SK-N-SH (cell line): ENCODE results near the gene TOMM40. TPM values are rescaled to one million over a fixed set of nuclear protein-coding genes. Genes with fewer than 3 reads are reported as not detected.

Experiments used
- CTCF ChIA-PET: fragments of 300-600, 350-600 bp; formaldehyde crosslinking; extraction: SDS; loops from one replicate; lab custom pipeline; 2021; lab: Yijun Ruan, JAX
- POLR2A ChIA-PET: fragments of 350-600 bp; sonication (Branson Sonifier 250); formaldehyde crosslinking; extraction: SDS; loops from one replicate; lab custom pipeline; 2020; ENCODE audit warnings: antibody characterized with exemption, inconsistent platforms; lab: Yijun Ruan, JAX
- DNase-seq: peaks from one replicate; pipeline ENCODE4 v3.0.0; 2012
- H2AFZ ChIP-seq: fragments of 200-600 bp; sonication (generic); 2 replicates; pipeline ENCODE4 v1.8.1; 2016; ENCODE audit warnings: antibody characterized with exemption, mild to moderate bottlenecking, low read depth
- H3F3A ChIP-seq: fragments of 200-600 bp; sonication (generic); replicated peaks from 2 replicates; pipeline ENCODE3; 2016; ENCODE audit warnings: antibody characterized with exemption, mild to moderate bottlenecking; ENCODE audit not compliant: insufficient read depth
- H3K27ac ChIP-seq, 2 experiments: fragments of 200-500 bp in 1 of 2; fragments of 200-600 bp in 1 of 2; sonication (Bioruptor generic) in 1 of 2; sonication (generic), shearing (Covaris generic) in 1 of 2; 2 replicates each; pipeline versions ENCODE4 v1.5.1 to v1.6.1; 2014 to 2016; ENCODE audit warnings: low read depth in 2 of 2, inconsistent platforms in 1 of 2, low read length in 1 of 2, mild to moderate bottlenecking in 1 of 2, mixed read lengths in 1 of 2
- H3K27me3 ChIP-seq: fragments of 200-600 bp; sonication (generic), shearing (Covaris generic); 2 replicates; pipeline ENCODE4 v1.6.1; 2016; ENCODE audit warnings: mixed run types; ENCODE audit not compliant: insufficient read depth
- H3K36me3 ChIP-seq, 2 experiments: fragments of 200-500 bp in 1 of 2; fragments of 200-600 bp in 1 of 2; sonication (Bioruptor generic) in 1 of 2; sonication (generic) in 1 of 2; replicated peaks in 1 of 2; 2 replicates each; pipeline versions ENCODE3 to v1.5.1; 2014 to 2016; ENCODE audit warnings: low read length in 1 of 2, mild to moderate bottlenecking in 1 of 2; ENCODE audit not compliant: insufficient read depth in 2 of 2, control insufficient read depth in 1 of 2
- H3K4me1 ChIP-seq, 2 experiments: fragments of 200-500 bp in 1 of 2; fragments of 200-600 bp in 1 of 2; sonication (Bioruptor generic) in 1 of 2; sonication (generic), shearing (Covaris generic) in 1 of 2; 2 replicates each; pipeline versions ENCODE4 v1.5.1 to v1.6.1; 2014 to 2016; ENCODE audit warnings: low read depth in 1 of 2, low read length in 1 of 2, mixed run types in 1 of 2; ENCODE audit not compliant: insufficient read depth in 2 of 2, control insufficient read depth in 1 of 2
- H3K4me2 ChIP-seq: fragments of 200-600 bp; sonication (generic), shearing (Covaris generic); 2 replicates; pipeline ENCODE4 v1.6.1; 2017; ENCODE audit warnings: mixed run types
- H3K4me3 ChIP-seq, 2 experiments: fragments of 200-500 bp in 1 of 2; fragments of 200-600 bp in 1 of 2; sonication (Bioruptor generic) in 1 of 2; sonication (generic), shearing (Covaris generic) in 1 of 2; 2 replicates each; pipeline versions ENCODE4 v1.5.1 to v1.8.1; 2014 to 2016; ENCODE audit warnings: low read depth in 2 of 2, inconsistent platforms in 1 of 2, low read length in 1 of 2, mild to moderate bottlenecking in 1 of 2, mixed read lengths in 1 of 2, moderate library complexity in 1 of 2
- H3K79me2 ChIP-seq: fragments of 200-600 bp; sonication (generic); 2 replicates; pipeline ENCODE4 v1.8.1; 2017; ENCODE audit warnings: mild to moderate bottlenecking; ENCODE audit not compliant: insufficient read depth
- H3K9ac ChIP-seq: fragments of 200-600 bp; sonication (generic); 2 replicates; pipeline ENCODE4 v1.6.1; 2017; ENCODE audit warnings: mixed run types
- H3K9me2 ChIP-seq: fragments of 200-600 bp; sonication (generic); 2 replicates; pipeline ENCODE4 v1.6.1; 2017; ENCODE audit warnings: mixed run types
- H3K9me3 ChIP-seq: fragments of 200-600 bp; sonication (generic); 2 replicates; pipeline ENCODE4 v1.6.1; 2017; ENCODE audit warnings: mixed run types, mild to moderate bottlenecking, moderate library complexity
- H4K20me1 ChIP-seq: fragments of 200-600 bp; sonication (generic); 2 replicates; pipeline ENCODE4 v1.6.1; 2017; ENCODE audit warnings: mild to moderate bottlenecking, mixed run types; ENCODE audit not compliant: insufficient read depth
- CHD2 ChIP-seq: fragments of 150-350 bp; IDR thresholded peaks from 2 replicates; pipeline ENCODE4 v1.6.1; 2018; ENCODE audit warnings: low read length; ENCODE audit not compliant: partially characterized antibody
- FOXJ3 ChIP-seq: sonication (generic); formaldehyde crosslinking; IDR thresholded peaks from 2 replicates; pipeline ENCODE4 v1.5.1; 2020; ENCODE audit warnings: mild to moderate bottlenecking, missing genetic modification reagents
- GABPA ChIP-seq: IDR thresholded peaks from 2 replicates; pipeline ENCODE4 v1.4.0; 2012; ENCODE audit warnings: low read depth, mild to moderate bottlenecking
- JUND ChIP-seq: IDR thresholded peaks from 2 replicates; pipeline ENCODE4 v1.4.0; 2012
- MAX ChIP-seq: IDR thresholded peaks from 2 replicates; pipeline ENCODE4 v1.4.0; 2012; ENCODE audit warnings: low read depth
- MEF2A ChIP-seq: IDR thresholded peaks from 2 replicates; pipeline ENCODE4 v1.4.0; 2012; ENCODE audit warnings: low read depth, borderline replicate concordance
- POLR2AphosphoS5 ChIP-seq: IDR thresholded peaks from 2 replicates; pipeline ENCODE4 v1.6.1; 2012; ENCODE audit warnings: low read depth, low read length
- RAD21 ChIP-seq: IDR thresholded peaks from 2 replicates; pipeline ENCODE4 v1.6.1; 2012; ENCODE audit warnings: mild to moderate bottlenecking, low read length
- RCOR1 ChIP-seq: fragments of 150-350 bp; IDR thresholded peaks from 2 replicates; pipeline ENCODE4 v1.6.1; 2017; ENCODE audit warnings: antibody characterized with exemption, low read length
- RFX5 ChIP-seq: IDR thresholded peaks from 2 replicates; pipeline ENCODE4 v1.6.1; 2012; ENCODE audit warnings: mild to moderate bottlenecking, improper control_type of control experiment, low read length
- RXRA ChIP-seq: IDR thresholded peaks from 2 replicates; pipeline ENCODE4 v1.4.0; 2012; ENCODE audit warnings: low read depth, mild to moderate bottlenecking, borderline replicate concordance
- SMC3 ChIP-seq: IDR thresholded peaks from 2 replicates; pipeline ENCODE4 v1.6.1; 2012; ENCODE audit warnings: low read depth, low read length, improper control_type of control experiment
- TAF1 ChIP-seq: IDR thresholded peaks from 2 replicates; pipeline ENCODE4 v1.6.1; 2012; ENCODE audit warnings: low read depth, mild to moderate bottlenecking, low read length, moderate library complexity, borderline replicate concordance
- TCF12 ChIP-seq: IDR thresholded peaks from 2 replicates; pipeline ENCODE4 v1.4.0; 2012
- YY1 ChIP-seq: IDR thresholded peaks from 2 replicates; pipeline ENCODE4 v1.4.0; 2012; ENCODE audit warnings: low read depth, mild to moderate bottlenecking
- ZBTB33 ChIP-seq: IDR thresholded peaks from 2 replicates; pipeline ENCODE4 v1.4.0; 2012; ENCODE audit warnings: low read depth, borderline replicate concordance
- WGBS: methylation state at CpG from one replicate; pipeline ENCODE4 v1.1.6; 2017; ENCODE audit warnings: low lambda C conversion rate; 5-methylcytosine and 5-hydroxymethylcytosine counted together
- polyA plus RNA-seq, 3 experiments: library from polyadenylated mRNA; depleted of rRNA; stranded (reverse); fragments of >200 nt; gene quantifications; 2 replicates each; pipeline ENCODE4 v1.2.3, GENCODE V29; 2012
- TF ChIP-seq, protein P1 (sequence below): fragments of 150-350 bp; IDR thresholded peaks from 2 replicates; pipeline ENCODE4 v1.6.1; 2017; ENCODE audit warnings: antibody characterized with exemption, low read length, low read depth, borderline replicate concordance

The TOMM40 gene
- polyA plus RNA-seq, 1 of the 3 experiments (the other 2 are of a cell fraction): 78.9 TPM

DNA sequence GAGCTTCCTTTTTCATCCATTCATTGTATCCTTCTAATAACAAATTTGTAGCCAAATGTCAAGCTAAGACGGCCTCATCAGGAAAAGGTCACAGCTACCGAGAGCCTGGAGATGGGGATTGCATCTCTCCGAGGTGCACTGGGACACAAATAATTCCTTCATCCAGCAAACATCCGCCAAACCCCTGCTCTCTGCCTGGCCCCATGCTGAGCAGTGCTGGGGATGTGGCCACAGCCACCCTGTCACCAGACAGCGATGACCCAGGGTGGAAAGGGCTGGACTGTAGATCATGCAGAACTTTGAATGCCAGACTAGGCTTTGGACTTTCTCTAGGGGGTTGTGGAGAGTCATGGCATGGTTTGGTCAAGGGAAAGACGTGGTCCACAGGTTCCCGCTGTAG is 1.9 kb downstream of the TOMM40 start (continued):
- TF ChIP-seq TAF1 (no peak), ZBTB33 (no peak), YY1 (no peak), RCOR1 (no peak), MAX (no peak), FOXJ3 (no peak)
- TF ChIP-seq, protein P1, sequence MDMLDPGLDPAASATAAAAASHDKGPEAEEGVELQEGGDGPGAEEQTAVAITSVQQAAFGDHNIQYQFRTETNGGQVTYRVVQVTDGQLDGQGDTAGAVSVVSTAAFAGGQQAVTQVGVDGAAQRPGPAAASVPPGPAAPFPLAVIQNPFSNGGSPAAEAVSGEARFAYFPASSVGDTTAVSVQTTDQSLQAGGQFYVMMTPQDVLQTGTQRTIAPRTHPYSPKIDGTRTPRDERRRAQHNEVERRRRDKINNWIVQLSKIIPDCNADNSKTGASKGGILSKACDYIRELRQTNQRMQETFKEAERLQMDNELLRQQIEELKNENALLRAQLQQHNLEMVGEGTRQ: no peak

- Histone ChIP-seq H3K36me3 (peaks cover 25 to 47% of the 10 kb centered on the region in 2 experiments), H3K27me3 (no peaks in the 10 kb centered on the region), H3K4me1 (peaks cover 8 to 21% of the 10 kb centered on the region in 2 experiments; a peak in 2 of 4 replicates), H3K9ac (no peak overlapping the region), H3K79me2 (peaks cover 56% of the 10 kb centered on the region), H3F3A (peaks cover 17% of the 10 kb centered on the region), H3K4me2 (no peak overlapping the region), H4K20me1 (no peaks in the 10 kb centered on the region), H3K9me2 (no peaks in the 10 kb centered on the region), H3K27ac (no peak overlapping the region), H3K4me3 (no peak overlapping the region), H2AFZ (no peak overlapping the region), H3K9me3 (no peaks in the 10 kb centered on the region)
- TF ChIP-seq MEF2A: no peak
- no peak for TF ChIP-seq RFX5
- no peak for TF ChIP-seq POLR2AphosphoS5
- TF ChIP-seq RXRA: no peak
- TF ChIP-seq SMC3: no peak
- TF ChIP-seq FOXJ3: no peak
- no peak for TF ChIP-seq CHD2
- no peak for TF ChIP-seq TCF12
- no peak for TF ChIP-seq YY1
- TF ChIP-seq RAD21: no peak
- TF ChIP-seq GABPA: no peak
- TF ChIP-seq JUND: no peak
- ChIA-PET CTCF (interaction anchor here (2.1 kb wide), 1 partner anchor 10 kb away, joined by 16 read pairs; no protein-coding TSS in a partner anchor), POLR2A (interaction anchor here (1.2 kb wide), 1 partner anchor 10 kb away, joined by 3 read pairs; no protein-coding TSS in a partner anchor)
- DNase-seq: no peak
- 81% methylated on average over 11 of the region's 18 CpGs for WGBS
Observed at GRCh38 chr19:44893332-44894051, 2.4 kb downstream of the TOMM40 start.
